Smooth muscle cell (in vitro differentiated cells): ENCODE measurements around the gene PIK3R3. TPM values are rescaled to one million over a fixed set of nuclear protein-coding genes. Genes with fewer than 3 reads are reported as not detected.

ENCODE experiments used
- DNase-seq: peaks from one replicate; lab custom pipeline; 2025; ENCODE audit not compliant: unreplicated experiment; lab: John Stamatoyannopoulos, UW
- H2AFZ ChIP-seq: fragments of 200-600 bp; sonication (generic); 2 replicates; pipeline ENCODE4 v1.6.0; 2016; ENCODE audit warnings: antibody characterized with exemption, low read depth, mild to moderate bottlenecking
- H3F3A ChIP-seq: fragments of 200-600 bp; sonication (generic); 2 replicates; pipeline ENCODE4 v1.6.0; 2017; ENCODE audit warnings: antibody characterized with exemption, low read depth
- H3K27ac ChIP-seq: fragments of 200-600 bp; sonication (generic); 2 replicates; pipeline ENCODE4 v1.5.1; 2016; ENCODE audit warnings: low read depth, mild to moderate bottlenecking
- H3K27me3 ChIP-seq: fragments of 200-600 bp; sonication (generic); 2 replicates; pipeline ENCODE4 v1.6.1; 2016; ENCODE audit warnings: low read depth, mild to moderate bottlenecking
- H3K36me3 ChIP-seq: fragments of 200-600 bp; sonication (generic); 2 replicates; pipeline ENCODE4 v1.5.1; 2016; ENCODE audit warnings: low read depth
- H3K4me1 ChIP-seq: fragments of 200-600 bp; sonication (generic); 2 replicates; pipeline ENCODE4 v1.5.1; 2016; ENCODE audit warnings: low read depth
- H3K4me2 ChIP-seq: fragments of 200-600 bp; sonication (generic); 2 replicates; pipeline ENCODE4 v1.6.0; 2016; ENCODE audit warnings: mild to moderate bottlenecking
- H3K4me3 ChIP-seq: fragments of 200-600 bp; sonication (generic); 2 replicates; pipeline ENCODE4 v1.5.1; 2016; ENCODE audit warnings: mild to moderate bottlenecking
- H3K79me2 ChIP-seq: fragments of 200-600 bp; sonication (generic); 2 replicates; pipeline ENCODE4 v1.6.0; 2016; ENCODE audit warnings: low read depth, mild to moderate bottlenecking
- H3K9ac ChIP-seq: fragments of 200-600 bp; sonication (generic); 2 replicates; pipeline ENCODE4 v1.6.0; 2016; ENCODE audit warnings: low read depth
- H3K9me3 ChIP-seq: fragments of 200-600 bp; sonication (generic); replicated peaks from 2 replicates; pipeline ENCODE4 v1.5.1; 2016; ENCODE audit warnings: low read depth
- H4K20me1 ChIP-seq: fragments of 200-600 bp; sonication (generic); 2 replicates; pipeline ENCODE4 v1.6.0; 2016; ENCODE audit warnings: low read depth
- CTCF ChIP-seq: fragments of 200-600 bp; sonication (generic); IDR thresholded peaks from 2 replicates; pipeline ENCODE4 v1.5.1; 2017; ENCODE audit warnings: borderline replicate concordance, mild to moderate bottlenecking, antibody characterized with exemption; ENCODE audit not compliant: insufficient read depth, poor library complexity, severe bottlenecking
- WGBS: methylation state at CpG from one replicate; pipeline ENCODE4 v1.1.7; 2016; ENCODE audit warnings: low lambda C conversion rate; 5-methylcytosine and 5-hydroxymethylcytosine counted together
- polyA plus RNA-seq: library from polyadenylated mRNA; unstranded; fragments of >200 nt; fragmentation: Nextera tagmentation; extraction: Ambion mirVana; gene quantifications from 2 replicates; pipeline ENCODE4 v1.2.1, GENCODE V29; 2016
- total RNA-seq: library from RNA; depleted of rRNA; stranded (reverse); fragments of >200 nt; gene quantifications from 2 replicates; pipeline ENCODE4 v1.2.3, GENCODE V29; 2014

Gene PIK3R3
- total and polyA plus RNA-seq, 2 experiments from 2014 or later, result 3.7 to 5.6 TPM

GRCh38 chr1:46010611-46011010 lies 121.8 kb downstream of the PIK3R3 start:
- H3K79me2 ChIP-seq, result no peaks in the 10 kb centered on the region
- no peak overlapping the region for H2AFZ ChIP-seq
- no peak for TF ChIP-seq CTCF
- no peaks in the 10 kb centered on the region for H4K20me1 ChIP-seq
- peaks cover 15% of the 10 kb centered on the region for H3K36me3 ChIP-seq
- H3K27me3 ChIP-seq, result no peaks in the 10 kb centered on the region
- no peak overlapping the region for H3K27ac ChIP-seq
- H3K4me2 ChIP-seq, result no peak overlapping the region
- 100% methylated on average over 6 of the region's 6 CpGs for WGBS
- no peak overlapping the region for H3K9ac ChIP-seq
- H3K4me3 ChIP-seq, result no peak overlapping the region
- no peaks in the 10 kb centered on the region for H3F3A ChIP-seq
- H3K9me3 ChIP-seq, result no peaks in the 10 kb centered on the region
- no peaks in the 10 kb centered on the region for H3K4me1 ChIP-seq
- DNase-seq, result no peak

GRCh38 chr1:46008585-46008984 lies 123.8 kb downstream of the PIK3R3 start:
- TF ChIP-seq CTCF, result no peak
- no peaks in the 10 kb centered on the region for H4K20me1 ChIP-seq
- peaks cover 15% of the 10 kb centered on the region for H3K36me3 ChIP-seq
- H3K27me3 ChIP-seq, result no peaks in the 10 kb centered on the region
- H3K4me1 ChIP-seq, result no peaks in the 10 kb centered on the region
- H3K4me3 ChIP-seq, result no peak overlapping the region
- H3K9me3 ChIP-seq, result no peaks in the 10 kb centered on the region
- no peaks in the 10 kb centered on the region for H3F3A ChIP-seq
- no peaks in the 10 kb centered on the region for H3K79me2 ChIP-seq
- no peak overlapping the region for H3K27ac ChIP-seq
- no peak for DNase-seq
- H2AFZ ChIP-seq, result no peak overlapping the region
- H3K9ac ChIP-seq, result no peak overlapping the region
- H3K4me2 ChIP-seq, result no peak overlapping the region

- Histone ChIP-seq H3K27me3 (no peaks in the 10 kb centered on the region), H3K9me3 (no peaks in the 10 kb centered on the region), H3K4me3 (no peak overlapping the region), H3K4me1 (no peaks in the 10 kb centered on the region), H3K79me2 (no peaks in the 10 kb centered on the region), H3K9ac (no peak overlapping the region), H3K27ac (no peak overlapping the region), H3F3A (no peaks in the 10 kb centered on the region), H2AFZ (no peak overlapping the region), H4K20me1 (no peaks in the 10 kb centered on the region), H3K36me3 (peaks cover 3% of the 10 kb centered on the region), H3K4me2 (no peak overlapping the region)
- TF ChIP-seq CTCF, result no peak
- 87% methylated on average over 1 of the region's 1 CpG for WGBS
- no peak for DNase-seq
These were observed 126.8 kb downstream of the PIK3R3 start for GRCh38 chr1:46005594-46005993.

GRCh38 chr1:46004492-46004891 lies 127.9 kb downstream of the PIK3R3 start:
- no peaks in the 10 kb centered on the region for H4K20me1 ChIP-seq
- no peaks in the 10 kb centered on the region for H3F3A ChIP-seq
- H3K27me3 ChIP-seq, result no peaks in the 10 kb centered on the region
- no peaks in the 10 kb centered on the region for H3K79me2 ChIP-seq
- H3K9ac ChIP-seq, result no peak overlapping the region
- no peak overlapping the region for H3K4me3 ChIP-seq
- no peak overlapping the region for H3K4me2 ChIP-seq
- 100% methylated on average over 1 of the region's 1 CpG for WGBS
- no peak for DNase-seq
- no peaks in the 10 kb centered on the region for H3K36me3 ChIP-seq
- H3K9me3 ChIP-seq, result no peaks in the 10 kb centered on the region
- no peak overlapping the region for H2AFZ ChIP-seq
- no peak overlapping the region for H3K27ac ChIP-seq
- no peaks in the 10 kb centered on the region for H3K4me1 ChIP-seq
- TF ChIP-seq CTCF, result no peak
